ENCODE measurements around the gene PCP2.

PCP2 gene

GRCh38 chr19:7596211-7596937, 37.1 kb downstream of the PCP2 start:
- no peak for DNase-seq

- DNase-seq, result peak; percentile 74
Observed at GRCh38 chr19:7595466-7596133, 37.9 kb downstream of the PCP2 start, which contains the start of gene CAMSAP3. TSS of gene CAMSAP3 (plus strand) at chr19:7595863. CDS start at chr19:7596003, 140 bp downstream.

GRCh38 chr19:7590256-7590655, 43.3 kb downstream of the PCP2 start:
- DNase-seq, result no peak

GRCh38 chr19:7589822-7590221, 43.7 kb downstream of the PCP2 start:
- no peak for DNase-seq

- no peak for DNase-seq
Observed at GRCh38 chr19:7582446-7582845, 51.1 kb downstream of the PCP2 start.

Data from activated CD8-positive, alpha-beta memory T cell treated with anti-CD3 and anti-CD28 coated beads for 24 hours (primary cell).